Nephron (organoid): Measurements from ENCODE around the gene GTPBP2.

ENCODE experiments used
- H3K27ac Mint-ChIP-seq, 3 experiments: 2 replicates each; pipeline ENCODE4 v1.8.0; 2020; ENCODE audit warnings: mixed read lengths in 3 of 3, mild to moderate bottlenecking in 2 of 3, moderate library complexity in 1 of 3
- H3K27me3 Mint-ChIP-seq: 2 replicates; pipeline ENCODE4 v1.8.0; 2021; ENCODE audit warnings: low read depth, mild to moderate bottlenecking, moderate library complexity, mixed read lengths
- H3K36me3 Mint-ChIP-seq: 2 replicates; pipeline ENCODE4 v1.8.0; 2020; ENCODE audit warnings: low read depth, mixed read lengths
- H3K4me1 Mint-ChIP-seq: 2 replicates; pipeline ENCODE4 v1.8.0; 2020; ENCODE audit warnings: mixed read lengths
- H3K4me3 Mint-ChIP-seq, 3 experiments: 2 replicates each; pipeline ENCODE4 v1.8.0; 2020; ENCODE audit warnings: mild to moderate bottlenecking in 3 of 3, mixed read lengths in 3 of 3, moderate library complexity in 2 of 3
- H3K9me3 Mint-ChIP-seq: 2 replicates; pipeline ENCODE4 v1.8.0; 2020; ENCODE audit warnings: mixed read lengths
- CTCF ChIP-seq, 3 experiments: fragments of 200-600 bp; sonication (generic); IDR thresholded peaks; one replicate each; pipeline ENCODE4 v1.5.0; 2021; ENCODE audit warnings: antibody characterized with exemption in 3 of 3; ENCODE audit not compliant: unreplicated experiment in 3 of 3

The GTPBP2 gene

GRCh38 chr6:43584892-43585570 is 44.0 kb downstream of the GTPBP2 start:
- no peak for TF ChIP-seq CTCF (IDR thresholded peaks at IDR 0.05; ENCODE audit: unreplicated experiment in 3 of 3)
- H3K27ac Mint-ChIP-seq: no peak overlapping the region
- H3K36me3 Mint-ChIP-seq: peaks cover 63% of the 10 kb centered on the region
- no peaks in the 10 kb centered on the region for H3K9me3 Mint-ChIP-seq
- no peaks in the 10 kb centered on the region for H3K4me1 Mint-ChIP-seq
- no peak overlapping the region for H3K4me3 Mint-ChIP-seq
- H3K27me3 Mint-ChIP-seq: no peaks in the 10 kb centered on the region

- H3K36me3 Mint-ChIP-seq: peaks cover 65% of the 10 kb centered on the region
- TF ChIP-seq CTCF (IDR thresholded peaks at IDR 0.05; ENCODE audit: unreplicated experiment in 3 of 3): no peak
- H3K4me1 Mint-ChIP-seq: peaks cover 12% of the 10 kb centered on the region
- no peak overlapping the region for H3K4me3 Mint-ChIP-seq
- no peaks in the 10 kb centered on the region for H3K27me3 Mint-ChIP-seq
- no peak overlapping the region for H3K27ac Mint-ChIP-seq
- no peaks in the 10 kb centered on the region for H3K9me3 Mint-ChIP-seq
Observed at GRCh38 chr6:43582911-43583310, 46.2 kb downstream of the GTPBP2 start.

GRCh38 chr6:43579171-43579570 is 49.9 kb downstream of the GTPBP2 start:
- no peak for TF ChIP-seq CTCF (IDR thresholded peaks at IDR 0.05; ENCODE audit: unreplicated experiment in 3 of 3)
- peaks cover 25% of the 10 kb centered on the region for H3K4me1 Mint-ChIP-seq
- no peaks in the 10 kb centered on the region for H3K9me3 Mint-ChIP-seq
- peak overlapping the region; percentile 42 to 62 (median 53) for H3K4me3 Mint-ChIP-seq
- H3K27ac Mint-ChIP-seq: peak overlapping the region; percentile 37 to 48 (median 43)
- H3K27me3 Mint-ChIP-seq: no peaks in the 10 kb centered on the region
- peaks cover 41% of the 10 kb centered on the region for H3K36me3 Mint-ChIP-seq

GRCh38 chr6:43578748-43579147 is 50.3 kb downstream of the GTPBP2 start:
- Mint-ChIP-seq H3K27me3 (no peaks in the 10 kb centered on the region), H3K4me1 (peaks cover 25% of the 10 kb centered on the region), H3K4me3 (peak overlapping the region; percentile 42 to 62 (median 60)), H3K27ac (peak overlapping the region; percentile 37 to 48 (median 43)), H3K36me3 (peaks cover 36% of the 10 kb centered on the region), H3K9me3 (no peaks in the 10 kb centered on the region)
- no peak for TF ChIP-seq CTCF (IDR thresholded peaks at IDR 0.05; ENCODE audit: unreplicated experiment in 3 of 3)

GRCh38 chr6:43575772-43576551 is 53.1 kb downstream of the GTPBP2 start, which contains the start of the genes POLH and XPO5:
Gene POLH, plus strand, starts transcription at chr6:43576185. Its CDS starts 6,135 bp downstream, at chr6:43582320.
Gene XPO5, minus strand, starts transcription at chr6:43576038. Its CDS starts 174 bp downstream, at chr6:43575864.
- H3K27me3 Mint-ChIP-seq: no peaks in the 10 kb centered on the region
- peaks cover 25% of the 10 kb centered on the region for H3K36me3 Mint-ChIP-seq
- no peaks in the 10 kb centered on the region for H3K9me3 Mint-ChIP-seq
- peaks cover 25% of the 10 kb centered on the region for H3K4me1 Mint-ChIP-seq
- H3K4me3 Mint-ChIP-seq: peak within 1 kb of the TSS; percentile 96 to 98 (median 96)
- H3K27ac Mint-ChIP-seq: peak within 1 kb of the TSS; percentile 76 to 91 (median 90)
- no peak for TF ChIP-seq CTCF (IDR thresholded peaks at IDR 0.05; ENCODE audit: unreplicated experiment in 3 of 3)
